NCI-H2196 treated with DMSO at 0.1 percent for 48 hours (cell line): ENCODE measurements around the gene SLC44A2.

Experiments
- DNase-seq: peaks from one replicate; lab custom pipeline; 2025; ENCODE audit not compliant: unreplicated experiment; lab: John Stamatoyannopoulos, UW

The SLC44A2 gene

DNA sequence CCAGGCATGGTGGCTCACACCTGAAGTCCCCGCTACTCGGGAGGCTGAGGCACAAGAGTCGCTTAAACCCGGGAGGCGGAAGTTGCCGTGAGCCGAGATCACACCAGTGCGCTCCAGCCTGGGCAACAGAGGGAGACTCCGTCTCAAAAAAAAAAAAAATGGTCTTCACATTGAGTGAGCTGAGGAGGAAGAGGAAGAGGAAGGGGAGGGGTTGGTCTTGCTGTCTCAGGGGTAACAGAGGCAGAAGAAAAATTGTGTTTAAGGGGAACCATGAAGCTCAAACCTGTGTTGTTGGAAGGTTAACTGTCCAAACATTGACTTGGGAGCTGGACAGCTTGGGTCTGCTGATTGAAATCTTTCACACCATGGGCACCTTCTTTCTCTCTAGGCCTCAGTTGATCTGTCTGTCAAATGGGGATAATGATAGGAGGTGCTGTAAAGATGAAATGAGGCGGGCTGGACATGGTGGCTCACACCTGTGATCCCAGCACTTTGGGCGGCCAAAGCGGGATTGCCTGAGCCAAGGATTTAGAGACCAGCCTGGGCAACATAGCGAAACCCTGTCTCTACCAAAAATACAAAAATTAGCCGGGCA, 9.8 kb upstream of the SLC44A2 start:
- no peak for DNase-seq

DNA sequence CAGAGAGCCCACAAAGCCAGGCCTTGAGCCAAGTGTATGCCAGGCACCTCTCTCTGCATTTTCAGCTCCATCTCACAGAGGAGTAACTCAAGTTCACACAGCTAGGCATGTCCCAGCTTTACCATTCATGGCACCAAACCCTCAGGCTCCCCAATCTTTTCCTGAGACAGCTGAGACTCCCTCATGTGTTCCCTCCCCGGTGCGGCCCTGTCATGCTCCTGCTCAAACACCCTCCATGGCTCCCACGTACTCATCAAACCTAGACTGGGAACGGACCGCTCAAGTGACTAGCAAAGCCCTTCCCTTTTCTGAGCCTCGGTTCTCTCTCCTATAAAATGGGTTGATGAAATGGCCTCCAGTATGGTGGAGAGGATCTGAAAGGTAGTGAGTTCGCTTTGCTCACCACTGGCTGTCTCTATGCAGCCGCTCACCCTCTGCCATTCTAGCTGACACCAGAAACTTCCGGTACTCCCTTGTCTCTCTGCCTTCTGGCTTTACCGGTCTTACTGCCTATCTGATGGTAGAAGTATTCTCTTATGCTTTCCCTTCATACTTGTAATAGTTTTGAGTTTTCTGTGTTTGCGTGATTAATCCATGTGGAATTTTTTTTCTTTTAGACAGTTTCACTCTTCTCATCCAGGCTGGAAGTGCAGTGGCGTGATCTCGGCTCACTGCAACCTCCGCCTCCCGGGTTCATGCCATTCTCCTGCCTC, 7.8 kb upstream of the SLC44A2 start:
- no peak for DNase-seq

DNA sequence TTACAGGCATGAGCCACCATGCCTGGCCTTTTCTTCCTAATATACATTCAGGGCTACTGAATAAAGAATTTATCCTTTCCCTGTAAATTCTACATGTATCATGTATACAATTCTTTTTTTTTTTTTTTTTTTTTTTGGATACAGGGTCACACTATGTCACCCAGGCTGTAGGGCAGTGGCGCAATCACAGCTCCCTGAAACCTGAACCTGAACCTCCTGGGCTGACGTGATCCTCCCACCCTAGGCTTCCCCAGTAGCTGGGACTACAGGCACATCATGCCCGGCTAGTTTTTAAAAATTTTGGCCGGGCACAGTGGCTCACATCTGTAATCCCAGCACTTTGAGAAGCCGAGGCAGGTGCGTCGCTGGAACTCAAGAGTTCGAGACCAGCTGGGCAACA, 6.5 kb upstream of the SLC44A2 start:
- no peak for DNase-seq

DNA sequence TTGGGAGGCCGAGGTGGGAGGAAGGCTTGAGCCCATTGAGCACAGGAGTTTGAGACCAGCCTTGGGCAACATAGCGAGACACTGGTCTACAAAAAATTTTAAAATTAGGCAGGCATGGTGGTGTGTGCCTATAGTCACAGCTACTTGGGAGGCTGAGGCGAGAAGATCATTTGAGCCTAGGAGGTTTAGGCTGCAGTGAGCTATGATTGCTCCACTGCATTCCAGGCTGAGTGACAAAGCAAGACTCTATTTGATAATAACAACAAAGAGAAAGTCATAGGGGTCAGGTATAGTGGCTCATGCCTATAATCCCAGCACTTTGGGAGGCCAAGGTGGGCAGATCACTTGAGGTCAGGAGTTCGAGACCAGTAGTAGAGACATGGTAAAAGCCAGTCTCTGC, 4.6 kb upstream of the SLC44A2 start:
- no peak for DNase-seq

DNA sequence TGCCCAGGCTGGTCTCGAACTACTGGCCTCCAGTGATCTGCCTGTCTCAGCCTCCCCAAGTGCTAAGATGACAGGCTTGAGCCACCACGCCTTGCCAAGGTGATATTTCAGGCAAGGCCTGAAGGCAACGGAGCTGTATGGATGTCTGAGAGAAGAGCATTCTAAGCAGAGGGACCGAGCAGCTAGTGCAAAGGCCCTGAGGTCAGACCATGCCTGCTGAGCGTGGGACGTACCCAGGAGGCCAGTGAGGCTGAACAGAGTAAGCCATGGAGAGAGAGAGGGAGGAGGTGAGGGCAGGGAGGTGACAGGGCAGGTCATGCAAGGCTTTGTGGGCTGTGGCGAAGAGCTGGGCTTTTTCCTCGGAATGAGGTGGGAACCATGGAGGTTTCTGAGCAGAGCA, 3.4 kb upstream of the SLC44A2 start:
- no peak for DNase-seq

DNA sequence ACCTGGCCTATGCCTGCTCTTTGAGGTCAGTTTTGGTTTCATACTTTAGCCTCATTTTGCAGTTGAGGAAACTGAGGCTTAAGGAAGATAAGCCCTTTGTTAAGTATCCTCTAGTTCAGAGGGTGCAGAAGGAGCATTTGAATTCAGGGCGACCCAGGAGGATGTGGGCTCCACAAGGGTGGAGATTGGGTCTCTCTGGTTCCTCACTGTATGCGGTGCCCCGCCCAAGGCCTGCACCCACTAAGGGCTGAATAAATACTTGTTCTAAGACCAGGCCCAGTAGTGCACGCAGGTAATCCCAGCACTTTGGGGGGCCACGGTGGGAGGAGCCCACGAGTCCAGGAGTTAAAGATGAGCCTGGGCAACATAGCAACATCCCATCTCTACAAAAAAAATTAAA, 768 bp upstream of the SLC44A2 start:
- DNase-seq: no peak

DNA sequence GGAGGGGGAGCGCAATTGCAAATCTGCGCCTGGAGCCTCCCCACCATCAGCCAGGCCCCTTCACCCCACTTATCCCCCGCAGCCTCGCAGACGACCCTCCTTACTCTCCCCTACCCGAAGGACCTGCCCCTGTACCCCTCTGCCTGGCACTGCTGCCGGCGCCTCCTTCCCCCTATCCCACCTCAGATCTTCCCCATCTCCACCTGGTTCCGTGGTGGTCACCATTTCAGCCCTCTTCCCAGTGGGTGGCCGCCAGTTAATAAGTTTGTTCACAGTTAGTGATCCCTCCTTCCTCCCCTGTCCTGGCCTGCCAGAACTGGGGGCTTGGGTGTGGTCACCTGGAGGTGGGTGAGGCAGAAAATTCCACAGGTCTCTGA, 397 bp downstream of the SLC44A2 start:
- DNase-seq: no peak

DNA sequence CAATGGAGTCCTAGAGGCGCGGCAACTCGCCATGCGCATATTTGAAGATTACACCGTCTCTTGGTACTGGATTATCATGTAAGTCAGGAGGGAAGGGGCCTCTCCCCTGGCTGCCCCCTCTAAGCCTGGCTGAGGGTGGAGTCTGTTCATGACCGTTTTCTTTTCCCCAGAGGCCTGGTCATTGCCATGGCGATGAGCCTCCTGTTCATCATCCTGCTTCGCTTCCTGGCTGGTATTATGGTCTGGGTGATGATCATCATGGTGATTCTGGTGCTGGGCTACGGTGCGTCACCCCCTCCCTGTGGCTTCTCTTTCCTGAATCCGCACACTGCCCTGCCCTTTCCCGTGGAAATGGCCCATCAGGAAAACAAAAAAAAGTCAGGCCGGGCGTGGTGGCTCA, 6.5 kb downstream of the SLC44A2 start:
- no peak for DNase-seq

DNA sequence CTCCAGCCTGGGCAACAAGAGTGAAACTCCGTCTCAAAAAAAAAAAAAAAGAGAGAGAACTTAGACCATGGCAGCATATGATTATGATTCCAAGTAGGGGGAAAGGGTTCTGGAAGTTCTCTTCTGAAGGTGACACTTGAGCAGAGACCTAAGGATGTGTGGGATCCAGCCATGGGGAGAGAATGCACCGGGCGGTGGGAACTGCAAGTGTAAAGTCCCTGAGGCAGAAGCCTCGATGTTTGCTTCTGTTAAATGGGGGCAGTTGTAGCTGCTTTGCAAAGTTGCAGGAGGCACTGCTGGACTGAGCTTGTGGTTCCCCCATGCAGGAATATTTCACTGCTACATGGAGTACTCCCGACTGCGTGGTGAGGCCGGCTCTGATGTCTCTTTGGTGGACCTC, 9.1 kb downstream of the SLC44A2 start:
- DNase-seq: no peak

DNA sequence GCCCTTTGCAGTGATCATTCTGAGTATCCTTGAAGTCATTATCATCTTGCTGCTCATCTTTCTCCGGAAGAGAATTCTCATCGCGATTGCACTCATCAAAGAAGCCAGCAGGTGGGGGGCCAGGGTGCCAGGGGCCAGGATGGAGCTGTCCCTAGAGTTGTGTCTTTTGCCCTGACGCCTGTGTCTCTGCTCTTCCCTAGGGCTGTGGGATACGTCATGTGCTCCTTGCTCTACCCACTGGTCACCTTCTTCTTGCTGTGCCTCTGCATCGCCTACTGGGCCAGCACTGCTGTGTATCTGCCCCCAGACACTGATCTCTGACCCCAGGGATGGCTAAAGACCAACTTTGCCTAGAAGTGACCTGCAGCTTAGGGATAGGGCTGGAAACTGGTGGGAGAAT, 9.6 kb downstream of the SLC44A2 start:
- DNase-seq: no peak

DNA sequence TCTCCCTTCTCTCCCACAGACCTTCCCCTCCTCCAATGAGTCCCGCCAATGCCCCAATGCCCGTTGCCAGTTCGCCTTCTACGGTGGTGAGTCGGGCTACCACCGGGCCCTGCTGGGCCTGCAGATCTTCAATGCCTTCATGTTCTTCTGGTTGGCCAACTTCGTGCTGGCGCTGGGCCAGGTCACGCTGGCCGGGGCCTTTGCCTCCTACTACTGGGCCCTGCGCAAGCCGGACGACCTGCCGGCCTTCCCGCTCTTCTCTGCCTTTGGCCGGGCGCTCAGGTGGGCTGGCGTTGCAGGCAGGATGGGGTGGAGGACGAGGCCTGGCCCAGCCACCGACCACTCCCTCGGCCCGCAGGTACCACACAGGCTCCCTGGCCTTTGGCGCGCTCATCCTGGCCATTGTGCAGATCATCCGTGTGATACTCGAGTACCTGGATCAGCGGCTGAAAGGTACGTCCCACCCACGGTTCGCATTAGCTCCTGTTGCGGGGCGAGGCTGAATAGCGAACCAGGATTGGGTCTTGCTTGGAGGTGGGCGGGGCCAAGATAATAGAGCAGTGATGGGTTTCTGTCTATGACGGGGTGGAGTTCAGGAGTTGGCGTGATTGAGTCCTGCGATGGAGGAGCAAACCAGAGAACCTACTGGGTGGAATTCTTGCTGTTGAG, 11.1 kb downstream of the SLC44A2 start:
- no peak for DNase-seq

DNA sequence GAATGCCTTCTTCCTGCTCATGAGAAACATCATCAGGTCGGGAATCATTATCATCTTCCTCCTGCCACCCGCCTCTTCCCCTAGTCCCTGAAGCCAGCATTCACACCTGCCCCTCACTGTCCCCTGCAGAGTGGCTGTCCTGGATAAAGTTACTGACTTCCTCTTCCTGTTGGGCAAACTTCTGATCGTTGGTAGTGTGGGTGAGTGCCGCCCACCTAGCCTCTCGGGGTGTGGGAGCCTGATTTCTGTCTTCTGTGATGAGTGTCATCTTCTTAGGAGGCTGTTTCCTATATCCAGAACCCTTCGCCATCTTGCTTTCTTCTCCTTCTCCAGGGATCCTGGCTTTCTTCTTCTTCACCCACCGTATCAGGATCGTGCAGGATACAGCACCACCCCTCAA, 12.5 kb downstream of the SLC44A2 start:
- DNase-seq: no peak

DNA sequence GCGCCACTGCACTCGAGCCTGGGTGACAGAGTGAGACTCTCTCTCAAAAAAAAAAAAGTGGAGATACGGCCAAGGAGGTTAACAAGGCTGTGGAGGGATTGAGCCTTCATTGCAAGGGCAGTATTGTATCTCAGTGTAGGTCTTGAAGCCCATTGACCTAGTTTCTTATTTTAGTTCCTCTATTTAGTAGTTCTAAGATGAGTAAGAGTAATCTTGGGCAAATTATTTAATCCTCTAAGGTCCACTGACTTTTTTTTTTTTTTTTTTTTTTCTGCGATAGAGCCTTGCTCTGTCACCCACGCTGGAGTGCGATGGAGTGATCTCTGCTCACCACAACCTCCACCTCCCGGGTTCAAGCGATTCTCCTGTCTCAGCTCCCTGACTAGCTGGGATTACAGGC, 14.5 kb downstream of the SLC44A2 start:
- no peak for DNase-seq

DNA sequence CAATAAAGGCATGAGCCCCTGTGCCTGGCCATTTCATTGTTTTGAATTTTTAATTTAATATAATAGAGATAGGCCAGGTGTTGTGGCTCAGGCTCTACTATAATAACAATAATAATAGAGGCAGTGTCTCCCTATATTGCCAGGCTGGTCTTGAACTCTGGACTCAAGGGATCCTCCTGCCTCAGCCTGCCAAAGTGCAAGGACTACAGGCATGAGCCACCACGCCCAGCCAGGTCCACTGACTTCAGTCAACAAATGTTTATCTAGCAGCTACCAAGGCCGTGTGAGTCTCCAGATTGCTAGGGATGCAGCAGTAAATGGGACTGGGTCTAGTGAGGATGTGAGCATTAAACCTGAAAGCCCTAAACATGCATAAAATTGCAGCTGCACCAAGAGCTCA, 15.0 kb downstream of the SLC44A2 start:
- no peak for DNase-seq

DNA sequence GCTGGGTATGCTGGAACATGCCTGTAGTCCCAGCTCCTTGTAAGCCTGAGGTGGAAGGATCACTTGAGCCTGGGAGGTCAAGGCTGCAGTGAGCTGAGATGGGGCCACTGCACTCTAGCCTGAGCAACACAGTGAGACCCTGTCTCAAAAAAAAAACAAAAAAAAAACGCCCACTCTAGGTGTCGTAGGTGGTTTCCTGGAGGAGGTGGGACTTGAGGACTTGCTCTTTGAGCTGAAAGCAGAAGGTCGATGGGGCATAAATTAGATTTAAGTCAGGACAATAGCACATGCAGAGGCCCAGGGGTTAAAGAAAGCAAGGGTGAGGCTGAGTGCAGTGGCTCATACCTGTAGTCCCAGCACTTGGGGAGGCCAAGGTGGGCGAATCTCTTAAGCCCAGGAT, 15.9 kb downstream of the SLC44A2 start:
- DNase-seq: no peak

DNA sequence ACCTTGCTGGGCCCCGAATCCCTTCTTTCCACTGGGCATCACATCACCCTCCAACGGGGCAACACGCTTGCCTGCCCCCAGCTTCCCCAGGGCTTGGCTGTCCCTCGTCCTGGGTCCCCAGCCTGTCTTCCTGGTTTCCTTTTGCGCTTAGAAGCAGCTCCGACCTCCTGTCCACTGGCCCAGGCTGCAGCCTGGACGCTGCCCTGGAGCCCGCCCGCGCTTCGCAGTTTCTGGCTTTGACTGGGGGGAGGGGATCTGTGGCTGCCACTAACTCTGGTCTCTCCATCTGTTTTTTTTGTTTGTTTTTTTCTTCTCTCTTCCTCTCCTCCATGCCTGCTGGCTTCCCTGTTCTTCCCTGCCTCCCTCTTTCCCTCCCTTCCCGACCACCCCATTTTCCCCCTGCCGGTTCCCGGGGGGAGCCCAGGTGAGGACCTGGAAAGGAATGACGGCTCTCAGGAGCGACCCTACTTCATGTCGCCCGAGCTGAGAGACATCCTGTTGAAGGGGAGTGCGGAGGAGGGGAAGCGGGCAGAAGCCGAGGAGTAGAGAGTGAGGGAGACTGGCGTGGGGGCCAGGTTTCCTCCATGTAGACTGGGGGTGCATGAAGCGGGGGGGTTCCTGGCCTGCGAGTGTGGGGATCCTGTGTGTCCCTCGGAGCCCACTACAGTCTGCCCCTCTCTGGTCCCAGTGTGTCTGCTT, 17.3 kb downstream of the SLC44A2 start:
- DNase-seq: no peak

DNA sequence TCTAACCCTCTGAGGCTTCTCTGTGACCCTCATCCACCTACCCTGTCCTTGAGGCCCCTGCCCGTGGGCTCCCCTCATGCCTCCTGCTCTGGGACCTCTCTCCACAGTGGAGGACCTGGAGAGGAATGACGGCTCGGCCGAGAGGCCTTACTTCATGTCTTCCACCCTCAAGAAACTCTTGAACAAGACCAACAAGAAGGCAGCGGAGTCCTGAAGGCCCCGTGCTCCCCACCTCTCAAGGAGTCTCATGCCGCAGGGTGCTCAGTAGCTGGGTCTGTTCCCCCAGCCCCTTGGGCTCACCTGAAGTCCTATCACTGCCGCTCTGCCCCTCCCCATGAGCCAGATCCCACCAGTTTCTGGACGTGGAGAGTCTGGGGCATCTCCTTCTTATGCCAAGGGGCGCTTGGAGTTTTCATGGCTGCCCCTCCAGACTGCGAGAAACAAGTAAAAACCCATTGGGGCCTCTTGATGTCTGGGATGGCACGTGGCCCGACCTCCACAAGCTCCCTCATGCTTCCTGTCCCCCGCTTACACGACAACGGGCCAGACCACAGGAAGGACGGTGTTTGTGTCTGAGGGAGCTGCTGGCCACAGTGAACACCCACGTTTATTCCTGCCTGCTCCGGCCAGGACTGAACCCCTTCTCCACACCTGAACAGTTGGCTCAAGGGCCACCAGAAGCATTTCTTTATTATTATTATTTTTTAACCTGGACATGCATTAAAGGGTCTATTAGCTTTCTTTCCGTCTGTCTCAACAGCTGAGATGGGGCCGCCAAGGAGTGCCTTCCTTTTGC, 18.0 kb downstream of the SLC44A2 start:
- no peak for DNase-seq

DNA sequence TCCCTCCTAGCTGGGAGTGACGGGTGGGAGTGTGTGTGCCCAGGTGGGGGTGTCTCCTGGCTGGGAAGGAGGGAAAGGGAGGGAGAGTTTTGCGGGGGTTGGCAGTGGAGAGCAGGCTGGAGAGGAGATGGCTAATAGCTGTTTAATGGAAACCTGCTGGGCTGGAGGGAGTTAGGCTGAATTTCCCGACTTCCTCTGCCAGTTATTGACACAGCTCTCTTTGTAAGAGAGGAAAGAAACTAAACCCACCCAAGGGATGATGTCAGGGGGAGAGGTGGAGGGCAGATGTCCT, 18.6 kb downstream of the SLC44A2 start:
- DNase-seq: no peak

DNA sequence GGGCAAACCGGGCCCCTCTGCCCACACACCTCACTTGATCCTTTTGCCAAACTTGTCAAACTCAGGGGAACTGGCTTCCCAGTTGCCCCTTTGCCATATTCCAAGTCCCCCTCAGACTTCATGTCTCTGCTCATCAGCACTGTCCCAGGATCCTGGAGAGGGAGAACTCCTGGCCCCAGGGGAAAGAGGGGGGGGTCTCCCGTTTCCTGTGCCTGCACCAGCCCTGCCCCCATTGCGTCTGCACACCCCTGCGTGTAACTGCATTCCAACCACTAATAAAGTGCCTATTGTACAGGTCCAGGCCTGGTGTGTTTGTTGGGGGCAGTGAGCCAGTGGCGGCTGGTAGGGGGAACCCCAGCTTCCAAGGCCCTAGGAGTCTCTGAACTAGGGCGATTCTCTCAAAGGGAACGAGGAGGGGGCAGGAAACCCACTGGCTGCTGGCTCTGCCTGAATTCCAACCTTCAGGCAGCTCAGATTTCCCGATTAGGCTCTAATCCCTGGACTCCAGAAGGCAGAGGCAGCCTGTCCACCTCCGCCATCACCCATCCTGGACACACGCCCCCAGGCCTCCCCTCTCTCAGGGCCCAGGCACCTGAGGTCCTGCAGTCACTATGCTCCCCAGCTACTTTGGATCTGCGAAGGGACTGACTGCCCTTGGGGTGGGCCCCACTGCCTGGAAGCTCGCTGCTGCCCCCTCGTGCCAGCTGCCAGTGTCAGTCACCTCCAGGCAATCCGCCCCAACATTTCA, 19.1 kb downstream of the SLC44A2 start:
- peak; percentile 49 for DNase-seq

DNA sequence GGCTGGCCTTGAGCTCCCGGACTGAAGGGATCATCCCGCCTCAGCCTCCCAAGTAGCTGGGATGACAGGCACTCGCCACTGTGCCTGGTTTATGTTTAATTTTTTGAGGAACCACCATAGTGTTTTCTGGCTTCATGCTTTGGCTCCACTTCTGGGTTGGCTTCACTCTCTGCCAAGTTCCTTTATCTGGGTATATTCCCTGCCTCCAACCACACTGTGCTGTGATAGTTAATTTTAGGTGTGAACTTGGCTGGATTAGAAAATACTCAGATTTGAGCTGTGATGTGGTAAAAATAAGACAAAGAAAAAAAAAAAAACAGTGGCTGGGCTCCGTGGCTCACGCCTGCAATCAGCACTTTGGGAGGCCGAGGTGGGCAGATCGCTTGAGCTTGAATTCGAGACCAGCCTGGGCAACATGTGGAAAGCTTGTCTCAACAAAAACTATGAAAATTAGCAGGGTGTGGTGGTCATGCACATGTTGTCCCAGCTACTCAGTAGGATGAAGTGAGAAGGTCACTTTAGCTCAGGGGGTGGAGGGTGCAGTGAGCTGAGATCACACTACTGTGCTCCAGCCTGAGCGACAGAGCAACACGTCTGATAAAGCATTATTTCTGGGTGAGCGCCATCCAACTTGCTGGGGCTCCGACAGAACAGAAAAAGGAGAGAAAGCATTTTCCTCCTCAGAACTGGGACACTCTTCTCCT, 21.3 kb downstream of the SLC44A2 start:
- no peak for DNase-seq
